SK-N-MC (cell line): ENCODE data around the gene LRIG1.

ENCODE experiments used
- EZH2 ChIP-seq: fragments of 200-600 bp; sonication (generic); IDR thresholded peaks from one replicate; pipeline ENCODE4 v1.6.1; 2017; ENCODE audit warnings: antibody characterized with exemption
- FOXP2 ChIP-seq: optimal IDR thresholded peaks from 2 replicates; pipeline ENCODE3; 2011; ENCODE audit warnings: mild to moderate bottlenecking, moderate library complexity; ENCODE audit not compliant: insufficient read depth; ENCODE audit errors: extremely low read length, control extremely low read depth
- POLR2AphosphoS5 ChIP-seq: IDR thresholded peaks from 2 replicates; pipeline ENCODE4 v1.6.1; 2012; ENCODE audit warnings: mild to moderate bottlenecking, low read depth, low read length, borderline replicate concordance

DNA sequence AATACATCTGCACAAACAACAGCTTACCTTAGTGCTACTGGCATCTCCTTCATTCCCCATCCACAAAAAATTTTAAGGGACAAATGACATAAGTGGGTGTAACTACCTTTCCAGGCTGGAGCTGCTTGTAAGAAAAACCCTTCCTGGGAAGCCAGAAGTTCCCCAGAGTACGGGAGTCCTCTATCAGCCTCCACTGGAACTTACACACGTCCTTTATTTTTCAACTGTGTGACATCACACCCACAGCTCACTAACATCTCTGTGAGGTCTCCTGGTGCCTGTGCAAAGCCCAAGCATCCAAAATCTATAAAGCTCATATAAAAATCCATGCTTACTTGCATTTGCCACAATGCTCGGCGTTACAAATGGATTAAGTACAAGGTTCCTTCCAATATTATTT lies 27.6 kb downstream of the LRIG1 start:
- TF ChIP-seq FOXP2 = no peak
- TF ChIP-seq EZH2 = no peak
- no peak for TF ChIP-seq POLR2AphosphoS5
